GM12874 (cell line): ENCODE data around the gene GPR149.

ENCODE experiments used
- TF ChIP-seq, protein P1 (sequence below): IDR thresholded peaks from 2 replicates; pipeline ENCODE4 v1.5.1; 2011; ENCODE audit warnings: low read depth, mild to moderate bottlenecking, control low read depth, low read length, moderate library complexity; ENCODE audit not compliant: insufficient read depth

Gene GPR149

DNA sequence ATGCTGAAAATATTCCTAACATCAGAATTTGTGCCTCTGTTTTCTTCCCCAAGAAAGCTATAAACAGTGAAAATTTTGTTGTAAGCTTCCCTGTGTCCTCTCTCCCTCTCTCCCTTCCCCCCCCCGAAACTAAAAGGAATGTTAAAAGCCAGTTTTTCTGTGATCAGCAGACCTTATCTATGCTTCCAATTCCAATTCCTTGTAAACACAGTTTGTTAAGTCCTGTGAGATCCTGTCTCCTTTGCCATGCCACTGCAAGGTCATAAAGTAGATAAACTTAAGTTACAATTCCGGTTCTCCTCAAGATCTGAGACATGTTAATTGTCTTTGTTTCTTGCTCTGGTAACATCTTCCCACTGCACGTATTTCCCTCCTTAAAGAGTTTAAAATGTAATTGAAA, 62.8 kb downstream of the GPR149 start:
- TF ChIP-seq, protein P1, sequence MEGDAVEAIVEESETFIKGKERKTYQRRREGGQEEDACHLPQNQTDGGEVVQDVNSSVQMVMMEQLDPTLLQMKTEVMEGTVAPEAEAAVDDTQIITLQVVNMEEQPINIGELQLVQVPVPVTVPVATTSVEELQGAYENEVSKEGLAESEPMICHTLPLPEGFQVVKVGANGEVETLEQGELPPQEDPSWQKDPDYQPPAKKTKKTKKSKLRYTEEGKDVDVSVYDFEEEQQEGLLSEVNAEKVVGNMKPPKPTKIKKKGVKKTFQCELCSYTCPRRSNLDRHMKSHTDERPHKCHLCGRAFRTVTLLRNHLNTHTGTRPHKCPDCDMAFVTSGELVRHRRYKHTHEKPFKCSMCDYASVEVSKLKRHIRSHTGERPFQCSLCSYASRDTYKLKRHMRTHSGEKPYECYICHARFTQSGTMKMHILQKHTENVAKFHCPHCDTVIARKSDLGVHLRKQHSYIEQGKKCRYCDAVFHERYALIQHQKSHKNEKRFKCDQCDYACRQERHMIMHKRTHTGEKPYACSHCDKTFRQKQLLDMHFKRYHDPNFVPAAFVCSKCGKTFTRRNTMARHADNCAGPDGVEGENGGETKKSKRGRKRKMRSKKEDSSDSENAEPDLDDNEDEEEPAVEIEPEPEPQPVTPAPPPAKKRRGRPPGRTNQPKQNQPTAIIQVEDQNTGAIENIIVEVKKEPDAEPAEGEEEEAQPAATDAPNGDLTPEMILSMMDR: no peak

DNA sequence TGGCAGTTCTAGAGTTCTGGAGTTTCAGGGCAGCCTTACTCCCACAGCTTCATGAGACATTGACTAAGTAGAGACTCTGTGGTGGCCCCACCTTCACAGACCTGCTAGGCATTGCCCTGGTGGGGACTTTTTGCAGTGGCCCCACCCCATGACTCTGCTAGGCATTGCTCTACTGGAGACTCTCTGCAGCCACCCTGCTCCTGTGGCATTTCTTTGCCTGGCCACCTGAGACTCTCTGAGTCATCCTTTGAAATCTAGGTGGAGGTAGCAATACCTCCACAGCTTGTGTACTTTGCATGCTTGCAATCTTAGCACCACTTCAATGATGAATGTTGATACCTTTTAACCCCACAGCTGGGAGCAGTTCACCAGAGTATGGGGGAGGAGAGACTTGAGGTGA, 65.1 kb downstream of the GPR149 start:
- TF ChIP-seq, protein P1: no peak

DNA sequence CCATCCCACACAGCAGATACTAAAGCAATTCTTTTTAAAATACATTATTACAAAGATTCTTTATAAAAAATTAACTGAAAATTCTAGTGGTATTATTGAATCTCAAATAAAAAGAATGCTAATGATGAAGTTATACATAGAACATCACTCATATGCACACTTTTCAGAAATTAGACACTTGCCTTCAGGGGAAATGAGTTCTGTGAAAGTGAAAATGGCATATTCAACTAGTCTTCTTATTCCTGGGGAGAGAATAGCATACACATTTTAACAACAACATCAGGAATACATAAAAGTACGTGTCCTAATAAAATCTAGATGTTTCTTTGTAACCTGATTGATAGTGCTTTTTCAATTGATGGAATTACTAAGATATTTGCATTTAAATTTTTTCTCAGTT, 68.9 kb downstream of the GPR149 start:
- TF ChIP-seq, protein P1: no peak

DNA sequence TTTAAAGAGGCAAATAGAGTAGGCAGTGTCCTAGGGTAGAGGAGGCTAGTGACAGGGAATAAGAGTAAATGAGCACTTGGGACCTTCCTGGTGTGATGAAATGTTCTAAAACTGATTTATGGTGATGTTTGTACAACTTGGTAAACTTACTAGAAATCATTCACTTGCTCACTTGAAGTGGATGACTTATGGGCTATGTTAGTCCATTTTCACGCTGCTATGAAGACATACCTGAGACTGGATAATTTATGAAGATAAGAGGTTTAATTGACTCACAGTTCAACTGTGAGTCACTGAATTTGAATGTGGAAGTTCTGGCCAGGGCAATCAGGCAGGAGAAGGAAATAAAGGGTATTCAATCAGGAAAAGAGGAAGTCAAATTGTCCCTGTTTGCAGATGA, 74.0 kb downstream of the GPR149 start:
- TF ChIP-seq, protein P1: no peak

DNA sequence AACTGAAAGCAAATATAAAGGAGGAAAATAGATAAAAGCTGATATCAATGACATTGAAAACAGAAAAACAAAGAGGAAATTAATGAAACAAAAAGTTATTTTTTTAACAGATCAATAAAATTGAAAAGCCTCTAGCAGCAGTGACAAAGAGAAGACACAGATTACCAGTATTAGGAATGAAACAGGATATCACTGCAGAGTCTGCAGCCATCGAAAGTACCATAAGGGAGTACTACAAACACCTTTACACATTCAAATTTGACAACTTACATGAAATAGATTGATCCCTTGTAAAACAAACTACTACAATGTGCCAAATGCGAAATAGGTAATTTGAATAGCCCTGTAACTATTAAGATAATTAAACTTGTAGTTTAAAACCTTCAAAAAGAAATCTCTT, 80.8 kb downstream of the GPR149 start:
- TF ChIP-seq, protein P1: no peak

DNA sequence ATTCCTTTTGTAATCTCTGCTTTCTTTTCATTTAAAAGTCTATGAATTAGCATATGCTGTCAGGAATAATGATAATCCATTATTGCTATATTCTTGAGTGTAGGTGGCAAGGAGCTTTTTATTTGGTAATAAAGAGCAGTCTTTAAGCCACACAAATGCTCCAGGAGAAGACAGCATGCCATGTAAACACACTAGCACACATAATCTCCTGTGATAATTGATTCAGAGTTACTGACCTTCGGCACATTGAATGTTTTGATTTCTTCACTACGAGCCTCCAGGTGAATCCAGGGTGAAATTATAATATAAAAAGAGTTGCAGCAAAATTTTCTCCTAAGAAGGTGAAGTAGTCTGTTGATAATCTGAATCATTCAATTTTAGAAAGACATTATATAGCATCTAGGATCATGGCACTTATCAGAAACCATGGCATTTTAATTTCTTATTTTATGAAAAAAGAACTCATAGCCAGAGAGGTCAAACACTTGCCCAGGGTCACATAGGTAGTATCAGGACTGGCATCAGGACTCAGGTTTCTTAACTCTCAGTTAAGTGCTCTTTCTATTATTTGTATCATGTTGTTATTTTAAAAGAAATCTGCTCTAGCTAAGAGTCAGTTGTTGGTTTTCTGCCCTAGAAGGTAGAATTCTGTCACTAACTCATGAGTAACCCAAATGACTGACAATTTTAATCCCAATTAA, 84.4 kb downstream of the GPR149 start:
- TF ChIP-seq, protein P1: no peak

DNA sequence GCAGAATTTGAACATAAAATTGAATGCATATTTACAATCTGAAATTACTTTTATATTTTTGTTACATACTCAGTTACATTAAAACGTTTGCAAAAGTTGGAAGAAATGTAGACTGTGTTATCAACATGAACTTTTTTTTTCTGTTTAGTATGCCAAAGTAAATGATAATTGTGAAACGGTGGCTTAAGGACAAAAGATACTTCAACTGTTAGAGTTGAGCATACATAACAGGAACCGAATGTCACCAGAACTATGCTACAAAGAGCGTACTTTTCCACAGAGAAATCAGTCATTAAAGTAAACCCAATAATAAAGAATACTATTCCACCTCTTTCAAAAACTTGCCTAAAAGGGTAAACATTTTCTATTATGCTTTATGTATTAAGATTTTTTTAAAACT, 91.4 kb downstream of the GPR149 start:
- TF ChIP-seq, protein P1: no peak
